GM12892 (cell line): ENCODE results near the gene ANKRD44.

Source experiments
- POLR2A ChIP-seq: IDR thresholded peaks from 2 replicates; pipeline ENCODE4 v1.6.1; 2011; ENCODE audit warnings: low read depth, low read length, control low read depth
- TAF1 ChIP-seq: IDR thresholded peaks from 2 replicates; pipeline ENCODE4 v1.6.1; 2011; ENCODE audit warnings: low read depth, mild to moderate bottlenecking, control low read depth, low read length, borderline replicate concordance

- TF ChIP-seq TAF1 = no peak
- no peak for TF ChIP-seq POLR2A
Observed at GRCh38 chr2:197148401-197148800, 162.2 kb downstream of the ANKRD44 start.
